Endothelial cell of hepatic sinusoid (primary cell): Measurements from ENCODE around the gene NCF2.

Source experiments
- in situ Hi-C: cut with HindIII; loops from 2 replicates; pipeline ENCODE4 v1.10.0; 2017; ENCODE audit warnings: low sequenced_read_pairs

NCF2 gene

GRCh38 chr1:183586455-183586854 lies 3.8 kb downstream of the NCF2 start:
- in situ Hi-C loops = no loop called here

DNA sequence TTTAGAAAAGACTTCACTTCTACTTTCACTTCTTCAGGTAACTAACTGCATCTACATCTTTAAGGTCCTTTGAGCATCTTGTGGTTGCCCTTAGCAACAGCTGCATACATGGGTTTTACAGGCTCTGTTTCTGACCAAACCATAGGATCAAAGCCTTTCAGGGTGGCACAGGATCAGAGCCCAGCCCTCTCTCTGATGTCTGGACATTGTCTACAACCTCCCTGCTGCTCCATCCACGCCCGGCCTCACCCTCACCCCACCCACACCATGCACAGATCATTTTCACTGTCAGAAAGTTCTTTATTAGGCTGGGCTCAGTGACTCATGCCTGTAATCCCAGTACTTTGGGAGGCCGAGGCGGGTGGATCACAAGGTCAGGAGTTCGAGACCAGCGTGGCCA lies 5.2 kb downstream of the NCF2 start:
- in situ Hi-C loops = no loop called here

- in situ Hi-C loops = no loop called here
Observed at GRCh38 chr1:183584147-183584546, 6.1 kb downstream of the NCF2 start.

DNA sequence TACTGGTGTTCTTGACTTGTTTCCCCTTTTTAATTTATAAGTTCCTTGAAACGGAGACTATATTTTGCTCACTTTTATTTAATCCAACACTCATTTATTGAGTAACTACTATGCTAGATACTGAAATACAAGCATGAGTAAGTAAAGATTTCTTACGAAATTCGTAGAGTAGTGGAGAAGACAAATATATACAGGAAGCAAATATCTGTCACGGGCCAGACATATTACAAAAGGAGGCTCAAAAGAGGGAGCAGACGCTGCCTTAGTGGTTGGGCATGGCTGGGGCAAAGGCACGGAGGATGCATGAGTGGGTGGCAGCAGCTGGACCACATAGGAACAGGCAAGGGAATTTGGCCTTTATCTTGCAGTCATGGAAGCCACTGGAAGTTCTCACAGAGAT lies 6.8 kb downstream of the NCF2 start:
- in situ Hi-C loops = no loop called here

DNA sequence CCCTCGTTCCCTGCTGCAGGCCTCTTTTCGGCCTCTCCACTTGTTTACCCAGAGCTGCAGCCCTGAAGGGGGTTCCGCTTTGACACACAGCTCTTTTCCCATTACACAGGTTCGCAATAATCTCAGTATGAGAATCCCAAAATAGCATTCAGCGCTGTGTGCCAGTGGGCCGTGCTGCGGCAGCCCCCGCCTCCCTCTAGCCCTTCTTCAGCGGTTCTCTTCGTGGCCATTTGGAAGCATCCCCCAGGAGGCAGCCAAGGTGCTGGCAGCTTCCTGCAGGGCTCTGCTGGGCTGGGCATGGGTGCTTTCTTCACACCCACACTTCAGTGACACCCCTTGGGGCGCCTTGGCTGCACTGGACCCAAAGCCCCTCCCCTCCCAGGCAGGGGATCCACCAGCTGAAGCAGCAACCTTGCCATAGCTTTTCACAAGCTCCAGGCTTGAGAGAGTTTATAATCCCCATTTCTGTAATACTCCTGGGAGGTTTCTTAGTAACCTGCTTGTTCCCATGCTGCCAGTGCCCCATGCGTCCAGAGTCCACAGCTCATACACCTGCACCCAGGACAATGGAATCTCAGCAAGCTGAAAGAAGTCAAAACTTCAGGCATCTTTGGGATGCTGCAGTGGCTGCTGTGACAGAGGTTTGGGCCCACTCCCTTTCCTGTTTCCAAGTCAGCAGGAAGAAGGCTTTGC lies 8.1 kb downstream of the NCF2 start:
- in situ Hi-C loops = no loop called here

DNA sequence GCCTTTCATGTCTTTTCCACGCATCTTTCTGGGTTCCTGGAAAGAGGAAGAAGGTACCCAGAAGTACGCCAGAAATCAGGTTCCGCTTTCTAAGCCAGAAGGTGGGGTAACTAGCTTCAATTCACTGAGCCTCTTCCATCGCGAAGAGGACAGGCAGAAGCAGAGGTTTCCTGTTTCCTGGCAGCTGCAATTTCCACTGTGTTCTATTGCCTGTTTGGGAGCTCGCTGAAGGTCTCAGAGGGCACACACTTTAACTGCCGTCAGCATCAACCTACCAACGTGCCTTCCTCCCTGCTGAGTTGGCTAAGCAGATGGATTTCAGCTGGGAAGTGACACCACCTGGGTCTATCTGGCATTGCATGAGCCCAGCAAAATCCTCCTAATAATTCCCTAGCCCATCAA lies 10.0 kb downstream of the NCF2 start:
- in situ Hi-C loops = no loop called here

- in situ Hi-C loops = no loop called here
Observed at GRCh38 chr1:183578856-183579255, 11.4 kb downstream of the NCF2 start.

- in situ Hi-C loops = no loop called here
Observed at GRCh38 chr1:183577897-183578465, 12.3 kb downstream of the NCF2 start.

DNA sequence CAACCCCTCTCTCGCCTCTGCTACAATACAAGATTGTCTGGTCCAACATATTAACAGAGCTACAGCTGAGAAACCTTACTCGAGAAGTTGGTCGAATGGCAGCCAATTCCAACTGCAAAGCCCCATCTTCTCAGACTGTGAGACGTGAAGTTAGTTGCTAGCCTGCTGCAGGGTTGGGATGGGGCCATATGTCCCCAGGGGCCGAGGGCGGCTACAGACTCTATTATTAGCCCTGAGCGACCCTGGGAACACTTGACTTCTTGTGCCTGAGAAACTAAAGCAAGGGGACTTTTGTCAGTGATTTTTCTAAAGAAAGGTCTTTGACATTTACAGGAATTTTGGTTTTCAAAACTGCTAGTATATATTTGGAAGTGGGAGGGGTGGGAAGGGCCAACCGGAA lies 13.7 kb downstream of the NCF2 start:
- in situ Hi-C loops = no loop called here

DNA sequence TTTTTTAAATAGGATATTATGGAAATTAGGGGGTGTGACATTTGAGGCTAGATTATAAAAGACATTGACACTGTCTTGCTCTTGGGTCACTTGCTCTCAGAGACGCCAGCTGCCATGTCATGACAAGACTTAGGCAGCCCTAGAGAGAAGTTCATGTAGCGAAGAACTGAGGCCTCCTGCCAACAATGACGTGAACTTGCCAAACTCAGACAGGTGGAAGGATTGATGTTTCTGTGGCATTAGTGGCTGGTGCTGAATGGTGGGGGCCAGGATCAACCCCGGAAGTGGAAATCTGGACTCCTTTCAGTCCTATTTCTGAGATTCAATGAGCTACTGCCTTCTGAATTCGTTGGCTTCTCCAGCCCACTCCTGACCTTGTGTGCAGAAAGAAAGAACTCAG lies 14.7 kb downstream of the NCF2 start:
- in situ Hi-C loops = no loop called here

GRCh38 chr1:183572721-183573120 lies 17.5 kb downstream of the NCF2 start:
- in situ Hi-C loops = no loop called here

- in situ Hi-C loops = no loop called here
Observed at GRCh38 chr1:183571678-183572268, 18.5 kb downstream of the NCF2 start.

DNA sequence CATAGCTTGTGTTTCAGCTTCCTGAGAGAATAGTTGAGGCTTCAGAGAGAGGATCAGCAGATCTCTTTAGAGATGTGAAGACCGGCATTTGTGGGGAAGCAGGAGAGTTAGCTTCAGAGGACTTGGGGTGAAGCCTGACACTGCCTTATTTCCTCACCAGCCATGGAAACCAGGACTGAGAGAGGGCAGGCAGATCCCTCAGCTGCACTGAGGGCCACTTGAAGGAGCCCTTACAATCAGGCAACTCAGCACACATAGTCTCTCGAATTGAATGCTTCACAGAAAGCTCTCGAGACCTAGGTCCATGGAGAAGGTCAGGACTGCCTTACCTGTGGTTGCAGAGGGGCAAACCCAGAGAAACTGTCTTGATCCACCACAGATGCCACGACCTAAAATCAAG lies 19.8 kb downstream of the NCF2 start:
- in situ Hi-C loops = no loop called here

DNA sequence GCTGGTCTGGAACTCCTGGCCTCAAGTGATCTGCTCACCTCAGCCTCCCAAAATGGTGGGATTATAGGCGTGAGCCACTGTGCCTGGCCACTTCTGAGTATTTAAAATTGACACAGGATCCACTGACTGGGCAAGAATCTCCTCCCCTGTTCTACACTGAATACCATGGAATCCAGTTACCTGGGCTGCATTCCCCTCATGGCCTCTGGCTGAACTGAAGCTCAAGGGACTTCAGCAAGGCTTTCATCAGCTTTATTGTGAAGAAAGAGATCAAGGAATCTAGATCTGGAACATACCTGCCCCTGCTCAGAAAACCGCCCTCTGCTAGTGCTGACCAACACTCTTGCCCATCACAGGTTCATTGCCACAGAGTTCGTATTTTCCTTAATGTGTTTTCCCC lies 20.5 kb downstream of the NCF2 start:
- in situ Hi-C loops = no loop called here

DNA sequence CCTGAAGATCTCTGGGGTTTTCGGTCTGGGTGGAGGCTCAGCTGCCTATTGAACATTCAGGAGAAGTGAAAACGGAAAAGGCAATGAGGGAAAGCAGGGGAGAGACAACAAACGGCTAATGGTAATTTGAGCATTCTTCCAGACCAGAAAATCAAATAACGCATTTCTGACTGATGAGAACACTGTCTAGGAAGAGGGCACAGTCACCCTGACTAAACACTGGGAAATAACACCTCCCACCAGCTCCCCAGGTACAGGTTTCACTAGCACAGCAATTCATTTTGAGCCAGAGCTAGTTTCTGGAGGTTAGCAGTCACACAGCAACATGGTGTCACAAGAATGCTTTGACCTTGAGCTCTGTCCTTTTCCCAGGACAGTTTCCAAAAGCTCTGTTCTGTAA lies 21.1 kb downstream of the NCF2 start:
- in situ Hi-C loops = no loop called here

DNA sequence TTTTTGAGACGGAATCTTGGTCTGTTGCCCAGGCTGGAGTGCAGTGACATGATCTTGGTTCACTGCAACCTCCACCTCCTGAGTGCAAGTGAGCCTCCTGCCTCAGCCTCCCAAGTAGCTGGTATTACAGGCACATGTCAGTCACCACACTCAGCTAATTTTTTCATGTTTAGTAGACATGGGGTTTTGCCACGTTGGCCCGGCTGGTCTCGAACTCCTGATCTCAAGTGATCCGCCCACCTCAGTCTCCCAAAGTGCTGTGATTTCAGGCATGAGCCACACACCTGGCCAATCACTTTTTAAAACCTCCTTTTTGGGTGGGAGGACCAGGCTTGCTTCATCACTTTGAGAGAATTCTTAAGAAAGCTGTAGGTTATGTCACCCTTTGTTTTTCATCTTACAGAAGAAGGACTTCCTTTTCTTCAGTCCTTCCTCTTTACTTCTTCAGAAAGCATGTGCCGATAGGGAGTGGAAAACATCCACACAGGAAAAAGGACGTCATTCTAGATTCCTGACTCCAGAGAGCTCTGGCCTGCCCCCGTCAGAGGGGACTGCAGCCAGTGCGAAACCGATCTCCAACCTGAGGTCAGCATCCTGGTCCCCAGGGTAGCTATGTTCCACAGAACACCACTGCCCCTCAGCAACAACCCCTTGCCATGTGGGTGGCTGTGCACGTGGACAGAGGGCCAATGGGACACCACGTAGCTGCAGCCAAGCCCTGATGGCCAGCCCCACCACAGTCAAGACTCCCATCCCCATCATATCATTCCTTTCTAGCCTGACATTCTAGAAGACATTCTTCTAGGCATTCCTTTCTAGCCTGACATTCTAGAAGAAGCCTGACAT lies 21.9 kb downstream of the NCF2 start:
- in situ Hi-C loops = no loop called here

DNA sequence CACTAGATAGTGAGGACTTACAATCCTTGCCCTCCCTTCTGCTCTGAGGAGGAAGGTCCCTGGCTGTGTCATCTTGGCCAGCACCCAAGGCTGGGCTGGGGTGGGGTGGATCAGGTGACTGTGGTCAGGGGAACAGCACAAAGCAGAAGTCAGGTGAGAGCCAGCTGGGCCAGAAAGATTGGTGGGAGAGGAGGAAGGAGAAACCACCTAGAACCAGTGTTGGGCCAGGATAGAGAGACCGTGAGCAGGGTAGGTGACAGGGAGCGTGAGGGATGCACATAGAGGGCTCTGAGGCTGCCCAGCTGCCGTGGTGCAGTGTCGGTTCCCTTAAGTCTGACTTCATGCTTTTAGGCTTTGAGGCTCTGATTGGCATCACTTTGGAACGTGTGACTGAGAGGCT lies 22.7 kb downstream of the NCF2 start:
- in situ Hi-C loops = no loop called here

GRCh38 chr1:183566026-183566425 lies 24.2 kb downstream of the NCF2 start:
- in situ Hi-C loops = no loop called here

DNA sequence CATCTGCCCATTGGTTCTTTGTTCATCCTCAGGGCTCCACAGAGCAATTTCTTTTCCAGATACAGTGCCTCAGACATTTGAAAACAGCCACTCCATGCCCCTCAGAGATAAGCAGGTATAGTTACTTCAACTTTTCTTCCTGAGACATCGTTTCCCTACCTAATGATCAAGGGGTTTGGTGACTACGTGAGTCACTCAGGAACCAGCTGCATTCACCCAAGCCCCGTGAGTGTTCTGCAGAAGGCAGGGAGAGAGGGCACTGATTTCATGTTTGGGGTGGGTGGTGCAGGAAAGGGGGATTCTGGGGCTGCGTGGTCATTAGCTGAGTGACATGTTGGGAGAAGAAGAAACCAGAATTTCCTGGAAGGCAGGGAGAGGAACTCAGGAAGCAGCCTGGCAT lies 25.0 kb downstream of the NCF2 start:
- in situ Hi-C loops = no loop called here

DNA sequence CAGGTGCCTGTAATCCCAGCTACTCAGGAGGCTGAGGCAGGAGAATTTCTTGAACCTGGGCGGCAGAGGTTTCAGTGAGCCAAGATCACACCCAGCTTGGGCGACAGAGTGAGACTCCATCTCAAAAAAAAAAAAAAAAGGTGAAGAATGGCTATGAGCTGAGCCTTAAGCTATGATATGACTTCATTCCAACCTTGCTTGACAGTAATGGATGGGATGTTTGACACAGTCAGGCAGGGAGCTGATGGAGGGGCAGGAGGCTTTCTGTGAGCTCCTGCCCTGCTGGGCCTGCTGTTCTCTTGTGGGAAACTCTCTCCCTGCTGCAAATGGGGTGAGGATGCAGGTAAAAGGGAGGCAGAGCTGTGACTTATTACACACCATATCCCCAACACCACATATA lies 27.6 kb downstream of the NCF2 start:
- in situ Hi-C loops = no loop called here

DNA sequence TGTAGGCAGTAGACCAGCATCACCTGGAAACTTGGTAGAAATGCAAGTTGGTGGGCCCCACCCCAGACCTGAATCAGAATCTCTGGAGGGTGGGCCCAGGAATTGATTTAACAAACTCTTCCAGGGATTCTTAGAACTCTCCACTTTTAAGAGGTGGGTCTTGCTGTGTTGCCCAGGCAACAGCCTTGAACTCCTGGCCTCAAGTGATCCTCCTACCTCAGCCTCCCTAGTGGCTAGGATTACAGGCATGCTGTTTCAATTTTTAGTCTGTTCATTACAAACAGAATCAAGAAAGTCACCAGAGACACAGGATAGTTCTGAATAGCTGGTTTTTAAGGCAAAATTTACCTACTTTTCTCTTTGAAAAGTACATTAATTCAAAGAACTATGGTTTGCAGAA lies 31.2 kb downstream of the NCF2 start:
- in situ Hi-C loops = no loop called here

GRCh38 chr1:183554577-183554976 lies 35.7 kb downstream of the NCF2 start:
- in situ Hi-C loops = no loop called here
